Urinary bladder (tissue), 4 donors: ENCODE measurements around the gene KIF1B. TPM values are rescaled to one million over a fixed set of nuclear protein-coding genes. Genes with fewer than 3 reads are reported as not detected.

ENCODE experiments used
- DNase-seq: peaks from one replicate; pipeline ENCODE4 v3.0.0-alpha.2; 2015; ENCODE audit errors: extremely low spot score
- H3K27ac ChIP-seq: one replicate; pipeline ENCODE4 v1.5.1; 2013; ENCODE audit warnings: low read depth, mild to moderate bottlenecking, moderate library complexity
- H3K36me3 ChIP-seq: one replicate; pipeline ENCODE4 v1.6.1; 2013; ENCODE audit warnings: mild to moderate bottlenecking, moderate library complexity; ENCODE audit not compliant: insufficient read depth
- H3K4me1 ChIP-seq: one replicate; pipeline ENCODE4 v1.6.1; 2013; ENCODE audit warnings: mild to moderate bottlenecking, moderate library complexity; ENCODE audit not compliant: insufficient read depth
- H3K4me3 ChIP-seq: one replicate; pipeline ENCODE4 v1.5.1; 2013; ENCODE audit warnings: low read depth, low read length
- WGBS: extraction: QIAGEN DNeasy Blood & Tissue Kit; methylation state at CpG from one replicate; pipeline ENCODE4 v1.1.7; 2013; 5-methylcytosine and 5-hydroxymethylcytosine counted together
- polyA plus RNA-seq: library from polyadenylated mRNA; stranded (reverse); fragments of 200-250 nt; gene quantifications from one replicate; pipeline ENCODE4 v1.2.3, GENCODE V29; 2013
- total RNA-seq: library from RNA; depleted of rRNA; stranded (reverse); fragments of >200 nt; gene quantifications from one replicate; pipeline ENCODE4 v1.2.3, GENCODE V29; 2014
- donor health status: healthy with polysubstance abuse.
- donor health status: healthy.

The KIF1B gene
- total and polyA plus RNA-seq, 2 donors: 17.2 to 96.0 TPM

GRCh38 chr1:10287023-10287645, 76.8 kb downstream of the KIF1B start:
- DNase-seq: no peak
- Histone ChIP-seq H3K36me3 (peaks cover 2% of the 10 kb centered on the region), H3K27ac (no peak overlapping the region), H3K4me1 (no peaks in the 10 kb centered on the region), H3K4me3 (no peak overlapping the region)
- 60% methylated on average over 6 of the region's 6 CpGs for WGBS

- 93% methylated on average over 3 of the region's 3 CpGs for WGBS
- H3K4me3 ChIP-seq: no peak overlapping the region
- no peaks in the 10 kb centered on the region for H3K4me1 ChIP-seq
- DNase-seq: no peak
- no peaks in the 10 kb centered on the region for H3K36me3 ChIP-seq
- no peak overlapping the region for H3K27ac ChIP-seq
These were observed 77.8 kb downstream of the KIF1B start for GRCh38 chr1:10288029-10288615.

DNA sequence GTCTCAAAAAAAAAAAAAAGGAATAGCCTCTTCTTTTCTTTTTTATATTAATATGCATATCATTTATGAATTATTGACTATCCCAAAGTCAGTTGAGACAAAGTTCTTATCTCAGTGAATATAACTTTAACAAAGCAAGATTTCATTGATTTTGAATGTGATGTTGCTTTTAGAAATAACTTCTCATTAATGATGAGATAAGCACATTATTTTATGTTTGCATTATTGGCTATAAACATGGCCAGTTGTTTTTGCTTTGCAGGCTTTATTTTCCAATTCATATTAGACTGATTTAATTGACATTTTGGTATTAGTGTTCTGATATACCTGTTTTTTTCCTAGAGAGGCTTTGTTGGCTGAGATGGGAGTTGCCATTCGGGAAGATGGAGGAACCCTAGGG, 81.3 kb downstream of the KIF1B start:
- no peak for DNase-seq
- Histone ChIP-seq H3K27ac (peak overlapping the region; percentile 60), H3K4me1 (no peaks in the 10 kb centered on the region), H3K4me3 (no peak overlapping the region), H3K36me3 (peaks cover 2% of the 10 kb centered on the region)
- 93% methylated on average over 1 of the region's 1 CpG for WGBS

- no peak overlapping the region for H3K4me3 ChIP-seq
- peak overlapping the region; percentile 60 for H3K27ac ChIP-seq
- no peaks in the 10 kb centered on the region for H3K4me1 ChIP-seq
- peaks cover 3% of the 10 kb centered on the region for H3K36me3 ChIP-seq
- DNase-seq: no peak
- 72% methylated on average over 2 of the region's 2 CpGs for WGBS
These were observed 81.8 kb downstream of the KIF1B start for GRCh38 chr1:10292188-10292587.

DNA sequence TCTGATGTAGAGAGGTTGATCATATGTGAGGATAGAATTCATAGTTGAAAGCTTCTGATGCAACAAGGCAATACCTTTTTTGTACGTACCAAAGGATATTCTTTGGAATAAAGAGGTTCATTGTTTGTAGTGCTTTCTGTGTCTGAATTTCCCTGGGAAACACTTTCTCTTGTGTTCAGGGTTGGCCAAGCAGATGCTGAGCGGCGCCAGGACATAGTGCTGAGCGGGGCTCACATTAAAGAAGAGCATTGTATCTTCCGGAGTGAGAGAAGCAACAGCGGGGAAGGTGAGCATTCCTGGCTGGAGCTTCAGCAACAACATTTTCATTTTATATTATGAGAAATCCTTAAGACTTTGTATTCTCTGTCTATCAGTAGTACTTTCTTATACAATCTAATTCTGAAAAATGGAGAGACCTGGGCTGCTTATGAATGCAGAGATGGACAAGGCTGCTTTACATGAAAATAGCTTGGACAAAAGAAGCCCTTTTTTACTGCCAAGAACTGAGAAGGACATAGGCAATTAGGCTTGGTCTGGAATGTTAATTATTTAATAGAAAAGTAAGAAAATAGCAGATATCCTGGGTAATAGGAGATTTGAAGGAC, 85.2 kb downstream of the KIF1B start:
- Histone ChIP-seq H3K4me3 (no peak overlapping the region), H3K36me3 (peaks cover 6% of the 10 kb centered on the region), H3K27ac (no peak overlapping the region), H3K4me1 (no peaks in the 10 kb centered on the region)
- DNase-seq: no peak
- 94% methylated on average over 6 of the region's 6 CpGs for WGBS

GRCh38 chr1:10299151-10299550, 88.8 kb downstream of the KIF1B start:
- 63% methylated on average over 1 of the region's 1 CpG for WGBS
- DNase-seq: no peak
- Histone ChIP-seq H3K4me3 (no peak overlapping the region), H3K36me3 (peaks cover 6% of the 10 kb centered on the region), H3K4me1 (no peaks in the 10 kb centered on the region), H3K27ac (no peak overlapping the region)

- peaks cover 2% of the 10 kb centered on the region for H3K36me3 ChIP-seq
- WGBS: 83% methylated on average over 6 of the region's 6 CpGs
- no peak overlapping the region for H3K27ac ChIP-seq
- H3K4me1 ChIP-seq: no peaks in the 10 kb centered on the region
- no peak for DNase-seq
- no peak overlapping the region for H3K4me3 ChIP-seq
These were observed 92.0 kb downstream of the KIF1B start for GRCh38 chr1:10302416-10302815.

- 93% methylated on average over 11 of the region's 11 CpGs for whole genome bisulfite sequencing
- no peak overlapping the region for H3K27ac ChIP-seq
- DNase-seq: no peak
- H3K4me3 ChIP-seq: no peak overlapping the region
- no peaks in the 10 kb centered on the region for H3K4me1 ChIP-seq
- no peaks in the 10 kb centered on the region for H3K36me3 ChIP-seq
These were observed 93.9 kb downstream of the KIF1B start for GRCh38 chr1:10304295-10304694.

- no peak overlapping the region for H3K27ac ChIP-seq
- WGBS: 89% methylated on average over 2 of the region's 2 CpGs
These were observed 96.1 kb downstream of the KIF1B start for GRCh38 chr1:10306435-10306834.

DNA sequence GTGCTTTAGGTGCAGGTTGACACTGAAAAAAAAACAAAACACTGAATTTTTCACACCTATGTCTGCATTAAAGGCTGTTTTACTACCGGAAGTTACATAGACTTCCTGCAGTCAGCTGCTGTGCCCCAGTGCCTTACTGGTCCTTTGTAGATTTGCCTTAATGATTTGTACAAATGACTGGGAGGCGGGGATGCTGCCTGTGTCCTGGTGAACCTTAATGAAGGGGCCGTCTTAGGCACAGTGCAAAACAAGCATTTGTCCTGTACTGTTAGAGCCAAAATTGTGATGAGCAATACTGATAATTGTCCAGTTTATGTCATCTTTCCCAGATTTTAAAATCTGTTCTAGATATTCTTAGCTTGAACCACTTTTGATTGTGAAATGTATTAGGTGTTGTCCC, 97.6 kb downstream of the KIF1B start:
- Histone ChIP-seq H3K4me1 (no peaks in the 10 kb centered on the region), H3K27ac (no peak overlapping the region)
- 73% methylated on average over 3 of the region's 3 CpGs for WGBS

More at GRCh38 chr1:10306435-10306834, 96.1 kb downstream of the KIF1B start:
- Histone ChIP-seq H3K4me3 (no peak overlapping the region), H3K4me1 (no peaks in the 10 kb centered on the region), H3K36me3 (peaks cover 1% of the 10 kb centered on the region)
- DNase-seq: no peak

GRCh38 chr1:10309243-10310011, 99.1 kb downstream of the KIF1B start:
- Histone ChIP-seq H3K4me3 (no peak overlapping the region), H3K27ac (no peak overlapping the region), H3K36me3 (peaks cover 1% of the 10 kb centered on the region), H3K4me1 (no peaks in the 10 kb centered on the region)
- DNase-seq: no peak
- WGBS: 84% methylated on average over 6 of the region's 6 CpGs

More for the DNA sequence above, 97.6 kb downstream of the KIF1B start:
- Histone ChIP-seq H3K36me3 (peaks cover 1% of the 10 kb centered on the region), H3K4me3 (no peak overlapping the region)
- DNase-seq: no peak

- Histone ChIP-seq H3K4me1 (no peaks in the 10 kb centered on the region), H3K36me3 (no peaks in the 10 kb centered on the region), H3K4me3 (no peak overlapping the region), H3K27ac (no peak overlapping the region)
- DNase-seq: no peak
- 99% methylated on average over 2 of the region's 2 CpGs for WGBS
These were observed 106.4 kb downstream of the KIF1B start for GRCh38 chr1:10316752-10317151.

- Histone ChIP-seq H3K27ac (no peak overlapping the region), H3K4me3 (no peak overlapping the region), H3K4me1 (no peaks in the 10 kb centered on the region), H3K36me3 (peaks cover 2% of the 10 kb centered on the region)
- no peak for DNase-seq
- 85% methylated on average over 1 of the region's 1 CpG for WGBS
These were observed 109.4 kb downstream of the KIF1B start for GRCh38 chr1:10319750-10320149.

- 74% methylated on average over 4 of the region's 4 CpGs for WGBS
- H3K27ac ChIP-seq: no peak overlapping the region
- peaks cover 2% of the 10 kb centered on the region for H3K36me3 ChIP-seq
These were observed 110.0 kb downstream of the KIF1B start for GRCh38 chr1:10320336-10320735.

More at GRCh38 chr1:10320336-10320735, 110.0 kb downstream of the KIF1B start:
- Histone ChIP-seq H3K4me1 (no peaks in the 10 kb centered on the region), H3K4me3 (no peak overlapping the region)
- DNase-seq: no peak
